K562 (cell line): ENCODE data around the gene LATS1. TPM values are rescaled to one million over a fixed set of nuclear protein-coding genes. Genes with fewer than 3 reads are reported as not detected.

Experiments used
- DPF2 ChIP-seq: fragments of 450-650 bp; IDR thresholded peaks from 2 replicates; pipeline ENCODE4 v1.6.1; 2016
- ELF1 ChIP-seq: fragments of 200-800 bp; sonication (Bioruptor generic); IDR thresholded peaks from 2 replicates; pipeline ENCODE4 v1.6.1; 2016; ENCODE audit warnings: missing genetic modification characterization, missing compliant biosample characterization
- ESRRA ChIP-seq: fragments of 450-650 bp; IDR thresholded peaks from 2 replicates; pipeline ENCODE4 v1.6.1; 2014; ENCODE audit warnings: low read depth, mild to moderate bottlenecking, moderate library complexity, borderline replicate concordance
- GABPB1 ChIP-seq: sonication (generic); formaldehyde crosslinking; IDR thresholded peaks from 2 replicates; pipeline ENCODE4 v1.8.0; 2022; ENCODE audit warnings: mild to moderate bottlenecking, missing genetic modification reagents
- MAFK ChIP-seq: IDR thresholded peaks from 2 replicates; pipeline ENCODE4 v1.6.1; 2011; ENCODE audit warnings: low read length, improper control_type of control experiment
- NCOR1 ChIP-seq: fragments of 450-650 bp; IDR thresholded peaks from 2 replicates; pipeline ENCODE4 v1.6.1; 2016; ENCODE audit warnings: mild to moderate bottlenecking, moderate library complexity
- NR2C2 ChIP-seq, 2 experiments: fragments of 200-800 bp in 1 of 2; sonication (Bioruptor generic) in 1 of 2; sonication (generic) in 1 of 2; formaldehyde crosslinking in 1 of 2; IDR thresholded peaks; 2 replicates each; pipeline versions ENCODE4 v1.6.1 to v1.8.0; 2016 to 2022; ENCODE audit warnings: mild to moderate bottlenecking in 1 of 2, missing compliant biosample characterization in 1 of 2, missing genetic modification characterization in 1 of 2, missing genetic modification reagents in 1 of 2
- POLR2B ChIP-seq: fragments of 450-650 bp; IDR thresholded peaks from 2 replicates; pipeline ENCODE4 v1.6.1; 2018; ENCODE audit warnings: low read depth; ENCODE audit not compliant: partially characterized antibody
- PRDM10 ChIP-seq: fragments of 450-650 bp; IDR thresholded peaks from 2 replicates; pipeline ENCODE4 v1.6.1; 2018; ENCODE audit not compliant: partially characterized antibody
- PRMT5 ChIP-seq: sonication (generic); formaldehyde crosslinking; IDR thresholded peaks from 2 replicates; pipeline ENCODE4 v1.5.0; 2020; ENCODE audit warnings: missing genetic modification reagents
- SMARCA5 ChIP-seq: fragments of 450-650 bp; IDR thresholded peaks from 2 replicates; pipeline ENCODE4 v1.6.1; 2016
- UBTF ChIP-seq, 2 experiments: IDR thresholded peaks; 2 replicates each; pipeline ENCODE4 v1.6.1; 2012; ENCODE audit warnings: improper control_type of control experiment in 2 of 2, low read depth in 2 of 2, low read length in 2 of 2, borderline replicate concordance in 1 of 2
- VEZF1 ChIP-seq: fragments of 200-800 bp; sonication (Bioruptor generic); IDR thresholded peaks from 2 replicates; pipeline ENCODE4 v1.6.1; 2017; ENCODE audit warnings: missing genetic modification characterization, missing compliant biosample characterization
- YY1 ChIP-seq, 3 experiments: IDR thresholded peaks; 2 replicates each; pipeline ENCODE4 v1.6.1; 2011; ENCODE audit warnings: low read length in 2 of 3, mild to moderate bottlenecking in 2 of 3, moderate library complexity in 2 of 3, borderline replicate concordance in 1 of 3, control low read depth in 1 of 3, low read depth in 1 of 3; ENCODE audit not compliant: insufficient read depth in 3 of 3, insufficient replicate concordance in 2 of 3, control insufficient read depth in 1 of 3, insufficient read length in 1 of 3; ENCODE audit errors: extremely low read depth in 1 of 3
- ZNF197 ChIP-seq: fragments of 200-800 bp; sonication (Bioruptor generic); IDR thresholded peaks from 2 replicates; pipeline ENCODE4 v1.6.1; 2016; ENCODE audit warnings: low read depth, missing genetic modification characterization, missing compliant biosample characterization
- ZNF589 ChIP-seq: fragments of 200-800 bp; sonication (Bioruptor generic); IDR thresholded peaks from 2 replicates; pipeline ENCODE4 v1.6.1; 2016; ENCODE audit warnings: low read depth, missing genetic modification characterization, missing compliant biosample characterization
- polyA plus RNA-seq, 8 experiments: library from polyadenylated mRNA; depleted of rRNA in 4 of 8; stranded (reverse) in 5 of 8; unstranded in 3 of 8; fragments of >200 nt; fragmentation: Nextera tagmentation in 2 of 8; fragmentation: Illumina TruSeq in 1 of 8; extraction: Ambion mirVana in 2 of 8; extraction: Trizol in 1 of 8; gene quantifications; 2 replicates each; pipeline versions ENCODE4 v1.2.1 to v1.2.3, GENCODE V29; 2011 to 2014; ENCODE audit warnings: inconsistent platforms in 1 of 8, missing spikeins in 1 of 8
- total RNA-seq, 7 experiments: library from RNA; depleted of rRNA in 6 of 7; stranded (reverse); fragments of >200 nt in 6 of 7; fragmentation: Illumina TruSeq in 2 of 7; extraction: Trizol in 2 of 7; gene quantifications; 2 replicates each; pipeline versions ENCODE4 v1.2.1 to v1.2.3, GENCODE V29; 2011 to 2021; ENCODE audit warnings: low replicate concordance in 1 of 7

LATS1 gene
- total and polyA plus RNA-seq, 9 of the 15 experiments (the other 6 are each of a cell fraction or from before 2014, with no cell fraction given) = 5.0 to 36.3 (median 18.4) TPM

GRCh38 chr6:149749594-149750135 is 31.8 kb upstream of the LATS1 start, which contains the start of gene PCMT1 (continued):
- TF ChIP-seq YY1 (IDR thresholded peaks at IDR 0.05; ENCODE audit: borderline replicate concordance in 1 of 3, control insufficient read depth in 1 of 3, extremely low read depth in 1 of 3, insufficient read depth in 3 of 3, insufficient read length in 1 of 3, insufficient replicate concordance in 2 of 3, low read depth in 1 of 3, low read length in 2 of 3) (peak in 1 of 3 experiments; percentile 46), SMARCA5 (no peak), PRMT5 (peak; percentile 81; the same call in 1 of the 2 replicates), GABPB1 (CRISPR knock-in tag) (peak; percentile 41; the same call in 1 of the 2 replicates), VEZF1 (CRISPR knock-in tag) (peak; percentile 94), MAFK (no peak), PRDM10 (peak; percentile 9), ESRRA (peak; percentile 34; the same call in 1 of the 2 replicates), NCOR1 (no peak; the same call in 1 of the 2 replicates), NR2C2 (CRISPR knock-in tag; IDR thresholded peaks at IDR 0.05) (0 out of 2 replicates have a peak, but pooled peaks have one; percentile 60), NR2C2 (tag; IDR thresholded peaks at IDR 0.05) (no peak), UBTF (IDR thresholded peaks at IDR 0.05; ENCODE audit: borderline replicate concordance in 1 of 2, low read depth in 2 of 2, low read length in 2 of 2) (no peak; a peak in 1 of 4 replicates), DPF2 (no peak), ZNF197 (CRISPR knock-in tag) (no peak), ZNF589 (CRISPR knock-in tag) (0 out of 2 replicates have a peak, but pooled peaks have one; percentile 5), POLR2B (peak; percentile 91), ELF1 (0 out of 2 replicates have a peak, but pooled peaks have one; percentile 57)
